T-helper 2 cell treated with Interferon-gamma antibody and Interleukin-4, amounts not matched to agents 100 ng/mL and 5 ng/mL, for 36 hours (primary cell): ENCODE results near the gene KCNQ5. TPM values are rescaled to one million over a fixed set of nuclear protein-coding genes. Genes with fewer than 3 reads are reported as not detected.

Source experiments
- intact Hi-C: fragments of 100-400 bp; cut with micrococcal nuclease; formaldehyde crosslinking; loops from one replicate; pipeline ENCODE4 v1.15.1; 2023
- total RNA-seq: library from RNA; stranded (reverse); gene quantifications from 2 replicates; pipeline ENCODE4 v1.2.3, GENCODE V29; 2022

KCNQ5 gene
- total RNA-seq, 1 donor from 2014 or later: 13.7 TPM

GRCh38 chr6:72789145-72789544, 167.3 kb downstream of the KCNQ5 start:
- intact Hi-C loops: no loop called here

- intact Hi-C loops: no loop called here
Measured at GRCh38 chr6:72792692-72793091, 170.8 kb downstream of the KCNQ5 start.

- intact Hi-C loops: no loop called here
Measured at GRCh38 chr6:72793641-72794395, 172.0 kb downstream of the KCNQ5 start.

- intact Hi-C loops: no loop called here
Measured at GRCh38 chr6:72798196-72798595, 176.3 kb downstream of the KCNQ5 start.

GRCh38 chr6:72809746-72810379, 188.0 kb downstream of the KCNQ5 start:
- intact Hi-C loops: no loop called here

- intact Hi-C loops: no loop called here
Measured at GRCh38 chr6:72810571-72811280, 188.9 kb downstream of the KCNQ5 start.

GRCh38 chr6:72811971-72812421, 190.1 kb downstream of the KCNQ5 start:
- intact Hi-C loops: no loop called here

- intact Hi-C loops: no loop called here
Measured at GRCh38 chr6:72813807-72814596, 192.1 kb downstream of the KCNQ5 start.

GRCh38 chr6:72816022-72816421, 194.2 kb downstream of the KCNQ5 start:
- intact Hi-C loops: no loop called here

GRCh38 chr6:72817208-72817607, 195.3 kb downstream of the KCNQ5 start:
- intact Hi-C loops: no loop called here

GRCh38 chr6:72819609-72820008, 197.7 kb downstream of the KCNQ5 start:
- intact Hi-C loops: loop anchor here (10.0 kb wide), 1 partner anchor 195 kb away; the partner anchor contains the start of gene KCNQ5

GRCh38 chr6:72820153-72820552, 198.3 kb downstream of the KCNQ5 start:
- intact Hi-C loops: loop anchor here (10.0 kb wide), 1 partner anchor 195 kb away; the partner anchor contains the start of gene KCNQ5

- intact Hi-C loops: loop anchor here (10.0 kb wide), 1 partner anchor 196 kb away; the partner anchor contains the start of gene KCNQ5
Measured at GRCh38 chr6:72820906-72821305, 199.0 kb downstream of the KCNQ5 start.

- intact Hi-C loops: loop anchor here (10.0 kb wide), 1 partner anchor 197 kb away; the partner anchor contains the start of gene KCNQ5
Measured at GRCh38 chr6:72822023-72822422, 200.2 kb downstream of the KCNQ5 start.

GRCh38 chr6:72822691-72823090, 200.8 kb downstream of the KCNQ5 start:
- intact Hi-C loops: loop anchor here (10.0 kb wide), 1 partner anchor 198 kb away; the partner anchor contains the start of gene KCNQ5

GRCh38 chr6:72824833-72825232, 203.0 kb downstream of the KCNQ5 start:
- intact Hi-C loops: loop anchor here (10.0 kb wide), 1 partner anchor 200 kb away; the partner anchor contains the start of gene KCNQ5

GRCh38 chr6:72825315-72825911, 203.5 kb downstream of the KCNQ5 start:
- intact Hi-C loops: loop anchor here (10.0 kb wide), 1 partner anchor 201 kb away; the partner anchor contains the start of gene KCNQ5

- intact Hi-C loops: loop anchor here (10.0 kb wide), 1 partner anchor 201 kb away; the partner anchor contains the start of gene KCNQ5
Measured at GRCh38 chr6:72826037-72826436, 204.2 kb downstream of the KCNQ5 start.

- intact Hi-C loops: loop anchor here (10.0 kb wide), 1 partner anchor 202 kb away; the partner anchor contains the start of gene KCNQ5
Measured at GRCh38 chr6:72826744-72827438, 205.0 kb downstream of the KCNQ5 start.
